ENCODE results near the gene IKZF1.

GRCh38 chr7:50371551-50372021 is 67.1 kb downstream of the IKZF1 start:
- TF ChIP-seq CTCF (IDR thresholded peaks at IDR 0.05 in 4 of 5, conservative IDR thresholded peaks at IDR 0.05 in 1 of 5): no peak
- TF ChIP-seq POLR2A (IDR thresholded peaks at IDR 0.05): no peak
